ENCODE measurements around the gene GTF2IRD2.
"Not testable (repeated sequence)": the region's sequence is repeated elsewhere in the genome, so short reads cannot be mapped to it uniquely, and the experiment has no call there.

DNA sequence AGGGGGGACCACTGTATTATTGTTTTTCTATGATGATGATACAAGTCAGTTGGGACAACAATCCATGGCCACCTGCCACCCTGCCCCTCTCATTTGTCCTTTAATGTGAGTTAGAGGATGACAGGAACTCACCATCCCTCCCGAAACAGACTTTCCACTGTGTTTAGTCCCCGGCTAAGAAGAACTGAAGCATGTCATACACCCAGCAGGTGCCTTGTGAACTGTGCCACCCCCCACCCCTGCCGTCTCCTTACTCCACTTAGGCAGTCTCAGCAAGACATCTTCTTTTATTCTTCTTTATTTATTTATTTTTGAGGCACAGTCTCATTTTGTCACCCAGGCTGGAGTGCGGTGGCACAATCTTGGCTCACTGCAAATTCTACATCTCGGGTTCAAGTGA lies 30.1 kb downstream of the GTF2IRD2 start:
- TF ChIP-seq, protein P1, sequence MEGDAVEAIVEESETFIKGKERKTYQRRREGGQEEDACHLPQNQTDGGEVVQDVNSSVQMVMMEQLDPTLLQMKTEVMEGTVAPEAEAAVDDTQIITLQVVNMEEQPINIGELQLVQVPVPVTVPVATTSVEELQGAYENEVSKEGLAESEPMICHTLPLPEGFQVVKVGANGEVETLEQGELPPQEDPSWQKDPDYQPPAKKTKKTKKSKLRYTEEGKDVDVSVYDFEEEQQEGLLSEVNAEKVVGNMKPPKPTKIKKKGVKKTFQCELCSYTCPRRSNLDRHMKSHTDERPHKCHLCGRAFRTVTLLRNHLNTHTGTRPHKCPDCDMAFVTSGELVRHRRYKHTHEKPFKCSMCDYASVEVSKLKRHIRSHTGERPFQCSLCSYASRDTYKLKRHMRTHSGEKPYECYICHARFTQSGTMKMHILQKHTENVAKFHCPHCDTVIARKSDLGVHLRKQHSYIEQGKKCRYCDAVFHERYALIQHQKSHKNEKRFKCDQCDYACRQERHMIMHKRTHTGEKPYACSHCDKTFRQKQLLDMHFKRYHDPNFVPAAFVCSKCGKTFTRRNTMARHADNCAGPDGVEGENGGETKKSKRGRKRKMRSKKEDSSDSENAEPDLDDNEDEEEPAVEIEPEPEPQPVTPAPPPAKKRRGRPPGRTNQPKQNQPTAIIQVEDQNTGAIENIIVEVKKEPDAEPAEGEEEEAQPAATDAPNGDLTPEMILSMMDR (IDR thresholded peaks at IDR 0.05 in 4 of 5, conservative IDR thresholded peaks at IDR 0.05 in 1 of 5): not testable (repeated sequence)
- TF ChIP-seq POLR2A (IDR thresholded peaks at IDR 0.05): not testable (repeated sequence)

Data from gastrocnemius medialis (tissue), 4 donors.